HepG2 (cell line): ENCODE data around the gene DHRS1. TPM values are rescaled to one million over a fixed set of nuclear protein-coding genes. Genes with fewer than 3 reads are reported as not detected.
A peak's percentile ranks its signal among the peaks of the same experiment; 100 is the strongest.

Experiments used
- GLI4 ChIP-seq: sonication (generic); formaldehyde crosslinking; IDR thresholded peaks from 2 replicates; pipeline ENCODE4 v1.5.1; 2020; ENCODE audit warnings: missing genetic modification reagents, mild to moderate bottlenecking, moderate library complexity, borderline replicate concordance
- HDAC2 ChIP-seq: sonication (generic); formaldehyde crosslinking; IDR thresholded peaks from 2 replicates; pipeline ENCODE4 v1.4.0; 2020; ENCODE audit warnings: missing genetic modification reagents
- HIVEP1 ChIP-seq: sonication (generic); formaldehyde crosslinking; IDR thresholded peaks from 2 replicates; pipeline ENCODE4 v1.4.0; 2020; ENCODE audit warnings: mild to moderate bottlenecking, missing genetic modification reagents
- HMG20A ChIP-seq: IDR thresholded peaks from 2 replicates; pipeline ENCODE4 v1.6.1; 2016; ENCODE audit warnings: borderline replicate concordance
- SP4 ChIP-seq: sonication (generic); formaldehyde crosslinking; IDR thresholded peaks from 2 replicates; pipeline ENCODE4 v1.8.1; 2023; ENCODE audit warnings: mild to moderate bottlenecking, missing genetic modification reagents
- YEATS4 ChIP-seq: sonication (generic); formaldehyde crosslinking; IDR thresholded peaks from 2 replicates; pipeline ENCODE4 v1.4.0; 2020; ENCODE audit warnings: missing genetic modification reagents, borderline replicate concordance
- ZMYM4 ChIP-seq: sonication (generic); formaldehyde crosslinking; IDR thresholded peaks from 2 replicates; pipeline ENCODE4 v1.8.1; 2023; ENCODE audit warnings: mild to moderate bottlenecking, missing genetic modification reagents
- ZNF326 ChIP-seq: sonication (generic); formaldehyde crosslinking; IDR thresholded peaks from 2 replicates; pipeline ENCODE4 v1.4.0; 2020; ENCODE audit warnings: missing genetic modification reagents, borderline replicate concordance
- ZNF577 ChIP-seq: sonication (generic); formaldehyde crosslinking; IDR thresholded peaks from 2 replicates; pipeline ENCODE4 v1.4.0; 2020; ENCODE audit warnings: mild to moderate bottlenecking, low read depth, missing genetic modification reagents, borderline replicate concordance
- ZNF839 ChIP-seq: sonication (generic); formaldehyde crosslinking; IDR thresholded peaks from 2 replicates; pipeline ENCODE4 v1.4.0; 2020; ENCODE audit warnings: missing genetic modification reagents, mild to moderate bottlenecking, borderline replicate concordance
- polyA plus RNA-seq, 8 experiments: library from polyadenylated mRNA; depleted of rRNA in 3 of 8; stranded (reverse) in 7 of 8; unstranded in 1 of 8; fragments of >200 nt; fragmentation: Illumina TruSeq in 4 of 8; extraction: Trizol in 4 of 8; gene quantifications; 2 replicates each; pipeline versions ENCODE4 v1.2.1 to v1.2.3, GENCODE V29; 2011 to 2016; ENCODE audit warnings: low read depth in 4 of 8, missing spikeins in 1 of 8, mixed read lengths in 1 of 8; ENCODE audit not compliant: insufficient read depth in 1 of 8
- total RNA-seq, 5 experiments: library from RNA; depleted of rRNA; stranded (reverse); fragments of >200 nt; fragmentation: Illumina TruSeq; extraction: Trizol; gene quantifications; 2 replicates each; pipeline ENCODE4 v1.2.3, GENCODE V29; 2016; ENCODE audit warnings: low read depth in 1 of 5
- TF ChIP-seq, protein P1 (sequence below): sonication (generic); formaldehyde crosslinking; IDR thresholded peaks from 2 replicates; pipeline ENCODE4 v1.8.0; 2022; ENCODE audit warnings: mild to moderate bottlenecking, missing genetic modification reagents
- TF ChIP-seq, protein P2 (sequence below): sonication (generic); formaldehyde crosslinking; IDR thresholded peaks from 2 replicates; pipeline ENCODE4 v1.4.0; 2020; ENCODE audit warnings: missing genetic modification reagents
- TF ChIP-seq, protein P3 (sequence below): IDR thresholded peaks from 2 replicates; pipeline ENCODE4 v1.6.1; 2012; ENCODE audit warnings: low read depth, low read length, improper control_type of control experiment
- TF ChIP-seq, protein P4 (sequence below): sonication (generic); formaldehyde crosslinking; IDR thresholded peaks from 2 replicates; pipeline ENCODE4 v1.8.1; 2022; ENCODE audit warnings: mild to moderate bottlenecking, missing genetic modification reagents
- TF ChIP-seq, protein P5 (sequence below): sonication (generic); formaldehyde crosslinking; IDR thresholded peaks from 2 replicates; pipeline ENCODE4 v1.5.0; 2020; ENCODE audit warnings: missing genetic modification reagents
- TF ChIP-seq, protein P6 (sequence below): sonication (generic); formaldehyde crosslinking; IDR thresholded peaks from 2 replicates; pipeline ENCODE4 v1.4.0; 2020; ENCODE audit warnings: missing genetic modification reagents, borderline replicate concordance
- TF ChIP-seq, protein P7 (sequence below): IDR thresholded peaks from 2 replicates; pipeline ENCODE4 v1.6.1; 2016; ENCODE audit warnings: low read depth, control low read depth

Gene DHRS1
- total and polyA plus RNA-seq, 2 of the 13 experiments (the other 11 are each of a cell fraction or from before 2014, with no cell fraction given) = 49.8 to 60.8 TPM

DNA sequence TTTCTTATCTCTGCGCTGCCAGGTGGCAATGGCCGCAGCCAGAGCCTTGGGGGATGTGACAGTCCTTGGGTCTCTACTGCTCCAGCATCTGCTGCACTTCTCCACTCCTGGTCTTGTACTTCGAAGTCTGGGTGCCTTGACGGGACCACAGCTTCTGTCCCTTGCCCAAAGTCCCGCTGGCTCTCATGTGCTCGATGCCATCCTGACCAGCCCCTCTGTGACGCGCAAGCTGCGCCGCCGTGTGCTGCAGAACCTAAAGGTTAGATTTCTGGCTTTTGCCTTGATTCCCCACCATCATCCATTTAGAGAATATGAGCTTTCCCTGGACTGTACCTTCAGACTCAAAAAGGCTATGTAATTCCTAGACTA, 4.4 kb upstream of the DHRS1 start (continued):
- TF ChIP-seq, protein P1, sequence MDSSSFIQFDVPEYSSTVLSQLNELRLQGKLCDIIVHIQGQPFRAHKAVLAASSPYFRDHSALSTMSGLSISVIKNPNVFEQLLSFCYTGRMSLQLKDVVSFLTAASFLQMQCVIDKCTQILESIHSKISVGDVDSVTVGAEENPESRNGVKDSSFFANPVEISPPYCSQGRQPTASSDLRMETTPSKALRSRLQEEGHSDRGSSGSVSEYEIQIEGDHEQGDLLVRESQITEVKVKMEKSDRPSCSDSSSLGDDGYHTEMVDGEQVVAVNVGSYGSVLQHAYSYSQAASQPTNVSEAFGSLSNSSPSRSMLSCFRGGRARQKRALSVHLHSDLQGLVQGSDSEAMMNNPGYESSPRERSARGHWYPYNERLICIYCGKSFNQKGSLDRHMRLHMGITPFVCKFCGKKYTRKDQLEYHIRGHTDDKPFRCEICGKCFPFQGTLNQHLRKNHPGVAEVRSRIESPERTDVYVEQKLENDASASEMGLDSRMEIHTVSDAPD (CRISPR knock-in tag) = no peak
- TF ChIP-seq, protein P2, sequence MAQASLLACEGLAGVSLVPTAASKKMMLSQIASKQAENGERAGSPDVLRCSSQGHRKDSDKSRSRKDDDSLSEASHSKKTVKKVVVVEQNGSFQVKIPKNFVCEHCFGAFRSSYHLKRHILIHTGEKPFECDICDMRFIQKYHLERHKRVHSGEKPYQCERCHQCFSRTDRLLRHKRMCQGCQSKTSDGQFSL (CRISPR knock-in tag) = no peak
- TF ChIP-seq ZNF839 (CRISPR knock-in tag) (no peak), HMG20A (CRISPR knock-in tag) (no peak), ZMYM4 (no peak), HIVEP1 (peak; percentile 55; the same call in 1 of the 2 replicates), ZNF577 (CRISPR knock-in tag) (no peak), YEATS4 (no peak), ZNF326 (CRISPR knock-in tag) (no peak), GLI4 (CRISPR knock-in tag) (no peak), SP4 (no peak), HDAC2 (CRISPR knock-in tag) (no peak)
- TF ChIP-seq, protein P3, sequence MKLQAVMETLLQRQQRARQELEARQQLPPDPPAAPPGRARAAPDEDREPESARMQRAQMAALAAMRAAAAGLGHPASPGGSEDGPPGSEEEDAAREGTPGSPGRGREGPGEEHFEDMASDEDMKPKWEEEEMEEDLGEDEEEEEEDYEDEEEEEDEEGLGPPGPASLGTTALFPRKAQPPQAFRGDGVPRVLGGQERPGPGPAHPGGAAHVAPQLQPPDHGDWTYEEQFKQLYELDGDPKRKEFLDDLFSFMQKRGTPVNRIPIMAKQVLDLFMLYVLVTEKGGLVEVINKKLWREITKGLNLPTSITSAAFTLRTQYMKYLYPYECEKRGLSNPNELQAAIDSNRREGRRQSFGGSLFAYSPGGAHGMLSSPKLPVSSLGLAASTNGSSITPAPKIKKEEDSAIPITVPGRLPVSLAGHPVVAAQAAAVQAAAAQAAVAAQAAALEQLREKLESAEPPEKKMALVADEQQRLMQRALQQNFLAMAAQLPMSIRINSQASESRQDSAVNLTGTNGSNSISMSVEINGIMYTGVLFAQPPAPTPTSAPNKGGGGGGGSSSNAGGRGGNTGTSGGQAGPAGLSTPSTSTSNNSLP = no peak
- TF ChIP-seq, protein P4, sequence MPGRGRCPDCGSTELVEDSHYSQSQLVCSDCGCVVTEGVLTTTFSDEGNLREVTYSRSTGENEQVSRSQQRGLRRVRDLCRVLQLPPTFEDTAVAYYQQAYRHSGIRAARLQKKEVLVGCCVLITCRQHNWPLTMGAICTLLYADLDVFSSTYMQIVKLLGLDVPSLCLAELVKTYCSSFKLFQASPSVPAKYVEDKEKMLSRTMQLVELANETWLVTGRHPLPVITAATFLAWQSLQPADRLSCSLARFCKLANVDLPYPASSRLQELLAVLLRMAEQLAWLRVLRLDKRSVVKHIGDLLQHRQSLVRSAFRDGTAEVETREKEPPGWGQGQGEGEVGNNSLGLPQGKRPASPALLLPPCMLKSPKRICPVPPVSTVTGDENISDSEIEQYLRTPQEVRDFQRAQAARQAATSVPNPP (CRISPR knock-in tag) = no peak
- TF ChIP-seq, protein P5, sequence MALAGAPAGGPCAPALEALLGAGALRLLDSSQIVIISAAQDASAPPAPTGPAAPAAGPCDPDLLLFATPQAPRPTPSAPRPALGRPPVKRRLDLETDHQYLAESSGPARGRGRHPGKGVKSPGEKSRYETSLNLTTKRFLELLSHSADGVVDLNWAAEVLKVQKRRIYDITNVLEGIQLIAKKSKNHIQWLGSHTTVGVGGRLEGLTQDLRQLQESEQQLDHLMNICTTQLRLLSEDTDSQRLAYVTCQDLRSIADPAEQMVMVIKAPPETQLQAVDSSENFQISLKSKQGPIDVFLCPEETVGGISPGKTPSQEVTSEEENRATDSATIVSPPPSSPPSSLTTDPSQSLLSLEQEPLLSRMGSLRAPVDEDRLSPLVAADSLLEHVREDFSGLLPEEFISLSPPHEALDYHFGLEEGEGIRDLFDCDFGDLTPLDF (CRISPR knock-in tag) = no peak
- TF ChIP-seq, protein P6, sequence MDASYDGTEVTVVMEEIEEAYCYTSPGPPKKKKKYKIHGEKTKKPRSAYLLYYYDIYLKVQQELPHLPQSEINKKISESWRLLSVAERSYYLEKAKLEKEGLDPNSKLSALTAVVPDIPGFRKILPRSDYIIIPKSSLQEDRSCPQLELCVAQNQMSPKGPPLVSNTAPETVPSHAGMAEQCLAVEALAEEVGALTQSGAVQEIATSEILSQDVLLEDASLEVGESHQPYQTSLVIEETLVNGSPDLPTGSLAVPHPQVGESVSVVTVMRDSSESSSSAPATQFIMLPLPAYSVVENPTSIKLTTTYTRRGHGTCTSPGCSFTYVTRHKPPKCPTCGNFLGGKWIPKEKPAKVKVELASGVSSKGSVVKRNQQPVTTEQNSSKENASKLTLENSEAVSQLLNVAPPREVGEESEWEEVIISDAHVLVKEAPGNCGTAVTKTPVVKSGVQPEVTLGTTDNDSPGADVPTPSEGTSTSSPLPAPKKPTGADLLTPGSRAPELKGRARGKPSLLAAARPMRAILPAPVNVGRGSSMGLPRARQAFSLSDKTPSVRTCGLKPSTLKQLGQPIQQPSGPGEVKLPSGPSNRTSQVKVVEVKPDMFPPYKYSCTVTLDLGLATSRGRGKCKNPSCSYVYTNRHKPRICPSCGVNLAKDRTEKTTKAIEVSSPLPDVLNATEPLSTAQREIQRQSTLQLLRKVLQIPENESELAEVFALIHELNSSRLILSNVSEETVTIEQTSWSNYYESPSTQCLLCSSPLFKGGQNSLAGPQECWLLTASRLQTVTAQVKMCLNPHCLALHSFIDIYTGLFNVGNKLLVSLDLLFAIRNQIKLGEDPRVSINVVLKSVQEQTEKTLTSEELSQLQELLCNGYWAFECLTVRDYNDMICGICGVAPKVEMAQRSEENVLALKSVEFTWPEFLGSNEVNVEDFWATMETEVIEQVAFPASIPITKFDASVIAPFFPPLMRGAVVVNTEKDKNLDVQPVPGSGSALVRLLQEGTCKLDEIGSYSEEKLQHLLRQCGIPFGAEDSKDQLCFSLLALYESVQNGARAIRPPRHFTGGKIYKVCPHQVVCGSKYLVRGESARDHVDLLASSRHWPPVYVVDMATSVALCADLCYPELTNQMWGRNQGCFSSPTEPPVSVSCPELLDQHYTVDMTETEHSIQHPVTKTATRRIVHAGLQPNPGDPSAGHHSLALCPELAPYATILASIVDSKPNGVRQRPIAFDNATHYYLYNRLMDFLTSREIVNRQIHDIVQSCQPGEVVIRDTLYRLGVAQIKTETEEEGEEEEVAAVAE = no peak
- TF ChIP-seq, protein P7, sequence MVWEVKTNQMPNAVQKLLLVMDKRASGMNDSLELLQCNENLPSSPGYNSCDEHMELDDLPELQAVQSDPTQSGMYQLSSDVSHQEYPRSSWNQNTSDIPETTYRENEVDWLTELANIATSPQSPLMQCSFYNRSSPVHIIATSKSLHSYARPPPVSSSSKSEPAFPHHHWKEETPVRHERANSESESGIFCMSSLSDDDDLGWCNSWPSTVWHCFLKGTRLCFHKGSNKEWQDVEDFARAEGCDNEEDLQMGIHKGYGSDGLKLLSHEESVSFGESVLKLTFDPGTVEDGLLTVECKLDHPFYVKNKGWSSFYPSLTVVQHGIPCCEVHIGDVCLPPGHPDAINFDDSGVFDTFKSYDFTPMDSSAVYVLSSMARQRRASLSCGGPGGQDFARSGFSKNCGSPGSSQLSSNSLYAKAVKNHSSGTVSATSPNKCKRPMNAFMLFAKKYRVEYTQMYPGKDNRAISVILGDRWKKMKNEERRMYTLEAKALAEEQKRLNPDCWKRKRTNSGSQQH = no peak
